Measurements from ENCODE around the gene APLNR. TPM values are rescaled to one million over a fixed set of nuclear protein-coding genes. Genes with fewer than 3 reads are reported as not detected.

The APLNR gene
- total RNA-seq, 1 donor from 2014 or later = 1.6 TPM

DNA sequence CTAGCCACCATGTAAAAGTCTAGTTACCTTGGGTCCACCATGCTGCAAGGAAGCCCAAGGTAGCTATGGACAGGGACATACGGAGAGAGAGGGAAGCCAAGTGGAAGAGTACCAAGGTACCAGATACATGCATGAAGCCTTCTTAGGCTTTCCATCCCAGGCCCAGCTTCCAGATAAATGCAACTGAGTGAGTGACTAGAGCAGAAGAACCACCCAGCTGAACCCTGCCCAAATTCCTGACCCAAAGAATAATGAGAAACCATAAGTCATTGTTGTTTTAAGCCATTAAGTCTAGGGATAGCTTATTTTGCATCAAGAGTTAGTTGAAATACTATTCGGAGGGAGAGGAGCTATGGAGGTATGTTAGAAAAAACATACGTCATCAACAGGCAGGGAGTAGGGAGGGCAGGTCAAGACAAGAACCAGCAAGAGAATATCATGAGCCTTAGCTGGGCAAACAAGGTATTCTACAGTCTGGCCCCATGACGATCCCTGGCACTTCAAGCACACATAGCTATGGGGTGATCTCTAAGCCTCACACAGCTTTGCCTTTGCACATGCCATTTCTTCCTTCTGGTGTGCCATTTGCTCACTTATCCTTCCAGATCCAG lies 36.5 kb upstream of the APLNR start:
- Mint-ChIP-seq H3K27me3 (ENCODE audit: insufficient read depth, low read depth) (peaks cover 2% of the 10 kb centered on the region), H3K4me3 (no peak overlapping the region), H3K4me1 (peaks cover 10% of the 10 kb centered on the region), H3K9me3 (peaks cover 2% of the 10 kb centered on the region), H3K27ac (no peak overlapping the region), H3K36me3 (no peaks in the 10 kb centered on the region)
- Histone ChIP-seq H3K79me2 (ENCODE audit: low read depth) (no peaks in the 10 kb centered on the region), H3F3A (ENCODE audit: low read depth) (no peaks in the 10 kb centered on the region), H4K20me1 (ENCODE audit: low read depth) (no peaks in the 10 kb centered on the region), H3K4me2 (no peak overlapping the region), H3K27me3 (peaks cover 11% of the 10 kb centered on the region), H3K4me1 (peaks cover 4% of the 10 kb centered on the region), H3K27ac (no peak overlapping the region), H3K9me3 (ENCODE audit: low read depth) (no peaks in the 10 kb centered on the region), H3K4me3 (no peak overlapping the region), H3K36me3 (no peaks in the 10 kb centered on the region), H2AFZ (replicated peaks) (no peak overlapping the region), H3K9ac (no peak overlapping the region)
- TF ChIP-seq EZH2phosphoT487 (IDR thresholded peaks at IDR 0.05) (no peak), EZH2 (IDR thresholded peaks at IDR 0.05) (no peak)
- TF ChIP-seq, protein P1, sequence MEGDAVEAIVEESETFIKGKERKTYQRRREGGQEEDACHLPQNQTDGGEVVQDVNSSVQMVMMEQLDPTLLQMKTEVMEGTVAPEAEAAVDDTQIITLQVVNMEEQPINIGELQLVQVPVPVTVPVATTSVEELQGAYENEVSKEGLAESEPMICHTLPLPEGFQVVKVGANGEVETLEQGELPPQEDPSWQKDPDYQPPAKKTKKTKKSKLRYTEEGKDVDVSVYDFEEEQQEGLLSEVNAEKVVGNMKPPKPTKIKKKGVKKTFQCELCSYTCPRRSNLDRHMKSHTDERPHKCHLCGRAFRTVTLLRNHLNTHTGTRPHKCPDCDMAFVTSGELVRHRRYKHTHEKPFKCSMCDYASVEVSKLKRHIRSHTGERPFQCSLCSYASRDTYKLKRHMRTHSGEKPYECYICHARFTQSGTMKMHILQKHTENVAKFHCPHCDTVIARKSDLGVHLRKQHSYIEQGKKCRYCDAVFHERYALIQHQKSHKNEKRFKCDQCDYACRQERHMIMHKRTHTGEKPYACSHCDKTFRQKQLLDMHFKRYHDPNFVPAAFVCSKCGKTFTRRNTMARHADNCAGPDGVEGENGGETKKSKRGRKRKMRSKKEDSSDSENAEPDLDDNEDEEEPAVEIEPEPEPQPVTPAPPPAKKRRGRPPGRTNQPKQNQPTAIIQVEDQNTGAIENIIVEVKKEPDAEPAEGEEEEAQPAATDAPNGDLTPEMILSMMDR (IDR thresholded peaks at IDR 0.05) = no peak
- no peak for DNase-seq (ENCODE audit: low spot score)

DNA sequence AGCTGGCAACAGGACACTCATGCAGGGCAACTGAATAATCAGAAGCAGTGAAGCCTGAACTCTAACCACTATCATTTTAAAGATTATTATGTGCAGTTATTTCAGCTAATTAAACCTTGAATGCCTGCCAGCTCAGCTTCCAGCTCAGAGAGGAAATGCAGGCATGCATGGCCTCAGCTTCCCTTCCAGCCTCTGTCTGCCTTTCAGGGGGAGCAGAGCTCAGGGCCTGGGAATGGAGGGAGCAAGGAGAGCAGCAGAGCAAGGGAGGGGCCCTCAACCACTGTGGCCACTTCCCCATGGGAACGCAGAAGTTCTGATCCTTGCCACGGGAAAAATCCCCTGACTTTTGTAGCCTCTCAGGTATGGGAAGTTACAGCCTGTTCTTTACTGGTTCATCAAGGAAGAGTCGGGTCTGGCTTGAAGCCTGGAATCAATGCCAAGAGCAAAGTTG lies 32.5 kb upstream of the APLNR start:
- H3K27me3 Mint-ChIP-seq (ENCODE audit: insufficient read depth, low read depth) = peaks cover 2% of the 10 kb centered on the region

DNA sequence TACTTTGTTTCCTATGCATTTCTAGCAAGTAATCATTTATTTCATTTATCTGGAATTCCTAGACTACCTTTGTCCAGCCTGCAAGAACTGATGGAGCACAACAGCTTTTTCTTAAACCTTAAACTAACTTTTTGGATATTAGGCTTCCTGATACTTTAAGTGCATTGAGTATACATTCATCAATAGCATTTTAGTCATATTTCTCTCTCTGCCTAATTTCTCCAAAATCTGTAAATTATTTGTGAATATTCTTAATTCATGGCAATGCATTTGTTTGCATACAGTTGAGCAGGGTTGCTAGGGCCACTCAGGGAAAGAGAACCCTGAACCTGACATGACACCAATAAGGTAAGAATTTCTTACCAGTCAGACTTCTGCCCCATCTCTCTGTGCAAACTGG lies 29.1 kb upstream of the APLNR start:
- Mint-ChIP-seq H3K36me3 (no peaks in the 10 kb centered on the region), H3K27ac (no peak overlapping the region)
- DNase-seq (ENCODE audit: low spot score) = no peak

More for the DNA sequence above, 32.5 kb upstream of the APLNR start:
- no peaks in the 10 kb centered on the region for H3K79me2 ChIP-seq (ENCODE audit: low read depth)
- H3K27ac ChIP-seq = no peak overlapping the region
- H3K9ac ChIP-seq = no peak overlapping the region
- TF ChIP-seq EZH2phosphoT487 (IDR thresholded peaks at IDR 0.05) (no peak), EZH2 (IDR thresholded peaks at IDR 0.05) (no peak)
- TF ChIP-seq, protein P1 (IDR thresholded peaks at IDR 0.05) = no peak
- no peak overlapping the region for H3K4me2 ChIP-seq
- no peak overlapping the region for H3K4me3 Mint-ChIP-seq
- H4K20me1 ChIP-seq (ENCODE audit: low read depth) = no peaks in the 10 kb centered on the region
- no peaks in the 10 kb centered on the region for H3K27me3 ChIP-seq
- DNase-seq (ENCODE audit: low spot score) = no peak
- H3K36me3 ChIP-seq = no peaks in the 10 kb centered on the region
- peaks cover 19% of the 10 kb centered on the region for H3K9me3 Mint-ChIP-seq
- H3K4me1 Mint-ChIP-seq = no peaks in the 10 kb centered on the region
- no peaks in the 10 kb centered on the region for H3F3A ChIP-seq (ENCODE audit: low read depth)
- H2AFZ ChIP-seq (replicated peaks) = no peak overlapping the region
- H3K4me1 ChIP-seq = no peaks in the 10 kb centered on the region
- no peak overlapping the region for H3K27ac Mint-ChIP-seq
- no peak overlapping the region for H3K4me3 ChIP-seq
- H3K36me3 Mint-ChIP-seq = no peaks in the 10 kb centered on the region
- peaks cover 11% of the 10 kb centered on the region for H3K9me3 ChIP-seq (ENCODE audit: low read depth)

More for the DNA sequence above, 29.1 kb upstream of the APLNR start:
- H4K20me1 ChIP-seq (ENCODE audit: low read depth) = no peaks in the 10 kb centered on the region
- no peaks in the 10 kb centered on the region for H3F3A ChIP-seq (ENCODE audit: low read depth)
- TF ChIP-seq, protein P1 (IDR thresholded peaks at IDR 0.05) = no peak
- TF ChIP-seq EZH2phosphoT487 (IDR thresholded peaks at IDR 0.05) (no peak), EZH2 (IDR thresholded peaks at IDR 0.05) (no peak)
- H3K79me2 ChIP-seq (ENCODE audit: low read depth) = no peaks in the 10 kb centered on the region
- H2AFZ ChIP-seq (replicated peaks) = no peak overlapping the region
- no peak overlapping the region for H3K4me3 ChIP-seq
- H3K27ac ChIP-seq = no peak overlapping the region
- H3K4me1 ChIP-seq = no peaks in the 10 kb centered on the region
- H3K4me1 Mint-ChIP-seq = no peaks in the 10 kb centered on the region
- peaks cover 21% of the 10 kb centered on the region for H3K9me3 Mint-ChIP-seq
- H3K27me3 Mint-ChIP-seq (ENCODE audit: insufficient read depth, low read depth) = peaks cover 5% of the 10 kb centered on the region
- no peak overlapping the region for H3K4me2 ChIP-seq
- no peak overlapping the region for H3K4me3 Mint-ChIP-seq
- no peak overlapping the region for H3K9ac ChIP-seq
- peaks cover 11% of the 10 kb centered on the region for H3K9me3 ChIP-seq (ENCODE audit: low read depth)
- H3K27me3 ChIP-seq = no peaks in the 10 kb centered on the region
- no peaks in the 10 kb centered on the region for H3K36me3 ChIP-seq

Measured in neural progenitor cell (in vitro differentiated cells).